HG03342 (cell line): ENCODE results near the gene NOC2L.

ENCODE experiments used
- ATAC-seq: cut with Tn5 transposase; IDR thresholded peaks from one replicate; pipeline ENCODE4 v1.9.1; 2021; ENCODE audit warnings: mild to moderate bottlenecking, moderate library complexity; ENCODE audit not compliant: unreplicated experiment

NOC2L gene

DNA sequence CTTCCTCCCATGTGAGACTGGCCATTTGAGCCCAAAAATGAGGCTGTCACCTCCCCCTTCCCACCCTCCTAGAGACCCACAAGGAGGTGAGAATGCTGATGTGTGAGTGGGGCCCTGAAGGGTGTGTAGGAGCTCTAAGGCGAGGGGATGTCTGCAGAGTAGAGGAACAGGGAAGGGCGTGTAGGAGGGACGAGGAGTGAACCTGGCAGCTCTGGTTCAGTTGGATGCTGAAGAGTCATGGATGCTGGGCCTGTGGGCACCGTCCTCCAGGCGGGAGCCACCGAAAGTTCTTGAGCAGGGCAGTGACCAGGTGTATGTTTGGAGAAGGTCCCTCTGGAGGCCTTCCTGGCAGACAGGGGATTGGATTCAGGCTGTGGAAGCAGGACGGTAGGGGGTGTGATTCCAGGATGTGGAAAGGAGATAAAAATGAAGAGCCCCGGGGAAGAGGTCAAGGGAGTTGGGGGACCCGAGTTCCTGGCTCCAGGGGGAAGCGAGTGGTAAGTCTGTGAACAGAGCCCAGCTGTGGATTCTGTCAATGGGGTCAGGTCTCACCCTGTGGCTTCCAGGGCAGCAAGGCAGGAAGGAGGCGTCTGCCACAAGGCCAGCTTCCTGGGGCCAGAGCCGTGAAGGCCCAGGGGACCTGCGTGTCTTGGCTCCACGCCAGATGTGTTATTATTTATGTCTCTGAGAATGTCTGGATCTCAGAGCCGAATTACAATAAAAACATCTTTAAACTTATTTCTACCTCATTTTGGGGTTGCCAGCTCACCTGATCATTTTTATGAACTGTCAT, 27.5 kb downstream of the NOC2L start:
- no peak for ATAC-seq

DNA sequence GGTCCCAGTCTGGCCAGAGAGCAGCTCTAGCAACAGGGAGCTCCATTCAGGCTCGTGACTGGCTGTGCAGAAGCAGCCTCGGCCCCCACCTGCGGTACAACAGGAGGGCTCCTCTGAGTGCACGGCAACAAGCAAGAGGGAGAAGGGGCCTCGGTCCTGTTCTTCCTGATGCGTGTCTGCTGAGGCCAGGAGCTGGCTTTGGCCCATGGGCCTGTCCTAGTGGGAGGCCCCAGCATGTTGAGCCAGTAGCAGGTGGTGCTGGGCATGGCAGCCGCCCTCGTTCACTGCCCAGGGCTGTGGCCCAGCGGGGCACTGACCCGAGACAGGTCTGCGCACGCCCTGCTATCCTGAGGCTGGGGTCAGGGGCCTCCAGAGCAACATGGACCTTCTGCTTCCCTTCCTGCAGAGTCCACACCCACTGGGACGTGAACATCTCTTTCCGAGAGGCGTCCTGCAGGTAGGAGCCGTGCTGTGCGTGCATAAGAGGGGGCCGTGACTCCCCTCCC, 28.4 kb downstream of the NOC2L start:
- no peak for ATAC-seq

DNA sequence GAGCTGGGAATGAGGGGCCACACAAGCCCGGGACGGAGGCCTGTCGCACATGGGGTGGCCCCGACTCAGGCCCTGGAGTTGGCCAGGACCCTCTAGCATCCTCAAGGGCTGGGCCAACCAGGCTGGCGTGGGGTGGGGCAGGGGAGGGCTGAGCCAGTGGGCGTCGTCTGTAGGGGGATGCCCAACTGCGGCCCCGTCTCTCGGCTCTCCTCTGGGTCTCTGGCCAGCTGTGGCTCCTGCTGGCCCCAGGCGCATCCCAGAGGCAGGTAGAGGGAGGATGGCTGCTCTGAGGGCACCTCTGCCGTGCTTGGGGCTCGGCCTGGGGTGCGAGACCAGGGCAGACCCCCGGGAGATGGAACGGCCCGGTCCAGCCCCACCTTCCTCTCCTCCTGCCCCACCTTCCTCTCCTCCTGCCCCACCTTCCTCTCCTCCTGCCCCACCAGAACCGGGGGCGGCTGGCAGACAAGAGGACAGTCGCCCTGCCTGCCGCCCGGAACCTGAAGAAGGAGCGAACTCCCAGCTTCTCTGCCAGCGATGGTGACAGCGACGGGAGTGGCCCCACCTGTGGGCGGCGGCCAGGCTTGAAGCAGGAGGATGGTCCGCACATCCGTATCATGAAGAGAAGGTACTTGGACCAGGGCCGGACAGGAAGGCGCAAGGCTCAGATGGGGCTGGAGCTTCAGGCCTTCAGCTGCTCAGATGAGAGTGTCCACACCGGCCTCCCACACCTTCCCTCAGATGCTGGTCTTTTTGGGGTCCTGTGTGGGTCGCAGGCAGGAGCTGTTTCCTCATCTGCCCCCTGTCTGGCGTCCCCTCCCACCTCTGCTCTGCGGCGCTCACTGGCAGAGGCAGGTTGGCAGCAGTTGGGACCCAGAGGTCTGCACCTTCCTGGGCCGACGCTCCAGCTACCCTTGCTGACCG, 29.1 kb downstream of the NOC2L start:
- ATAC-seq: no peak

DNA sequence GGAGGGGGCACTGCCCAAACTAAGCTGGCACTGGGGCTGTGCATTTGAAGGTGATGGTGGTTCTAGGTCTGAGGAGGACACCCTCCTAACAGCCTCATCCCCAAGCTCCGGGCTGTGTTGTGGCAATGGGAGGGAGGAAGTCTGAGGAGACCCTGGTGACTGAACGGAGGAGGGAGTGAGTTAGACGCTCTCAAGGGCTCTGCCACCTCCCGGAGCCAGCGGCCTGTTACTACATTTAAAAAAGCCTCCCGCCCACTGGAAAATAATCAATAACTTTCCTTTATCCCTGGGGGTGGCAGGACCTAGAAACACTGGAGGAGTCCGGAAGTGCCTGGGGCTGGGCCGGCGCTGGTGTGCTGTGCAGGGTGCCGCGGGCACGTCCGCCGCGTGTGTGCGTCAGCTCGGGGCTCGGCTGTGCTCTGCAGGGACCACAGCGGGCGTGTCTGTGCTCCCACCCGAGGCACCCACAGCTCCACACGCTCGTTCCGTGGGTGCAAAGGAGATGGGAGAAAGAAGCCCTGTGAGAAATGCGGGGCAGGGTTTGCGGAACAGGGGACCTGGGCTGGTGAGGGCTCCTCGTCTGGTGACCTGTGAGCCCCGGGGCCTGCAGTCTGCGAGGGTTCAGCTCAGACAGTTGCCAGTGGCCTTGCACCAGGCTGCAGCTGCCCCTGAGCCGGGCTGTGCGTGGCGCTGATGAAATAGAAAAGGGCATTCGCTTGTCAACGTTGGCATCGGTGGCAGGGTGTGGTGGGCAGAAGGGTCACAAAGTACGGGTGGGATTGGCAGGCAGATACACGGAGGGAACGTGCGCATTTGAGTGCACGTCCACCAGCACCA, 30.0 kb downstream of the NOC2L start:
- ATAC-seq: no peak

DNA sequence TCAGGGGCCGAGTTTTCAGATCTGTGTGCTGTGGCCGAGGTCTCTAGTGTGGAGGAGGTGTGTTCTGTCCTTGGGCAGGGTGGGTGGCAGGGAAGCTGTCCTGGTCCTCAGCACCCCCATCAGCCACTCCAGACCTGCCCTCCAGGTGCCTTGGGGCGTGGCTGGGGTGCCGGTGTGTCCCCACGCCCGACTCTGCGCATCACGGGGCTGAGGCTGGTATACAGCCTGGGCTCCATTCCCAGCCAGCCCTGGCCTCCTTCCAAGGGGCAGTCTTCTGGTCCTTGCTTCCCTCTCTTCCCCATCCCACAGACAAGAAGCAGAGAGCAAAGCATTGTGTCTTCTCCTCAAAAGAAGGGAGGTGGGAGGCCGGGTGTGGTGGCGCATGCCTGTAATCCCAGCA, 31.3 kb downstream of the NOC2L start:
- no peak for ATAC-seq

DNA sequence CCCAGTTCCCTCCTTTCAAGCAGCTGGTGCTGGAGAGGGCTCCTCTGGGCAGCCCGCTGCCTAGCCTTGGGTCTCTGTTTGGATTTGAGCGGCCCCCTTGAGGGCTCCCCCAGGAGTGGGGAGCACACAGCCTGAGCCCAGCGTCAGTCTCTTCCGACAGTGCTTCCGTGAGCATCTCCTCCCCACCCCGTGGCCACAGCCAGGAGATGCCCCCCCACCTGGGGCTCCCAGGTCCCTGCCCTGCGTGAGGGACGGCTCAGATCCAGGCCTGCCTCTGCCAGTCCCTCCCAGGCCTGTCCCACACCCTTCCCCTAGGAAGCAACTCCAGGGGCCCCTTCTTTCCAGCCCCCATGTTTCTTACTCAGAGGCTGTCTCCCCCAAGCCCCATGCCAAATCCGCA, 31.8 kb downstream of the NOC2L start:
- no peak for ATAC-seq

DNA sequence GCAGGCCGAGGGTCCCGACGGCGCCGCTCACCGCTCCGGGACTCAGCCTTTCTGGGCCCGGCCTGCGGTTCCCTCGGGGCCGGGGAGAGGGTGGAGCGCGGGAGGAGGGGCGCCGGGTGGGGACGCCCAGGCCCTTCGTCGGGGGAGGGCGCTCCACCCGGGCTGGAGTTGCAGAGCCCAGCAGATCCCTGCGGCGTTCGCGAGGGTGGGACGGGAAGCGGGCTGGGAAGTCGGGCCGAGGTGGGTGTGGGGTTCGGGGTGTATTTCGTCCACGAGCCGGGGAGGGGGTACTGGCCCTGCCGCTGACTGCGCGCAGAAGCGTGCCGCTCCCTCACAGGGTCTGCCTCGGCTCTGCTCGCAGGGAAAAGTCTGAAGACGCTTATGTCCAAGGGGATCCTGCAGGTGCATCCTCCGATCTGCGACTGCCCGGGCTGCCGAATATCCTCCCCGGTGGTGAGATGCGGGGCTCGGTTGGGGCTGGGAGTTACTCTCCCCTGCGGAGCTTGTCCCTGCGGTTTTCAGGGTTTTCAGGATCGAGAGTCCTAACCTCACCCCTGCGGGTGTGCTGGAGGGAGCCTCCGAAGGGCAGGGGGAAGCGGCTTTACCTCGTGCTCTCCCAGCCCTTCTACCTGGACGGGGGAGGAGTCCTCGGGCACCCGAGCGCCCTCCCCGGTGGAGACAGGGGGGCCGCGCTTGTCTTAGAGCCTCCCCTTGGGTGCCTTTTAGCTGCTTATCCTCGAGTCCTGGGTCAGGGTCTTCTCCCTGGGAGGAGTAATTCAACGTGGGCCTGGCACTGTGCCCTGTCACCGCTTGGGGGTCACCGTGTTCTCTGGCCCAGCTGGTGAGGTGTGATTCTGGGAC, 33.3 kb downstream of the NOC2L start:
- ATAC-seq: no peak

DNA sequence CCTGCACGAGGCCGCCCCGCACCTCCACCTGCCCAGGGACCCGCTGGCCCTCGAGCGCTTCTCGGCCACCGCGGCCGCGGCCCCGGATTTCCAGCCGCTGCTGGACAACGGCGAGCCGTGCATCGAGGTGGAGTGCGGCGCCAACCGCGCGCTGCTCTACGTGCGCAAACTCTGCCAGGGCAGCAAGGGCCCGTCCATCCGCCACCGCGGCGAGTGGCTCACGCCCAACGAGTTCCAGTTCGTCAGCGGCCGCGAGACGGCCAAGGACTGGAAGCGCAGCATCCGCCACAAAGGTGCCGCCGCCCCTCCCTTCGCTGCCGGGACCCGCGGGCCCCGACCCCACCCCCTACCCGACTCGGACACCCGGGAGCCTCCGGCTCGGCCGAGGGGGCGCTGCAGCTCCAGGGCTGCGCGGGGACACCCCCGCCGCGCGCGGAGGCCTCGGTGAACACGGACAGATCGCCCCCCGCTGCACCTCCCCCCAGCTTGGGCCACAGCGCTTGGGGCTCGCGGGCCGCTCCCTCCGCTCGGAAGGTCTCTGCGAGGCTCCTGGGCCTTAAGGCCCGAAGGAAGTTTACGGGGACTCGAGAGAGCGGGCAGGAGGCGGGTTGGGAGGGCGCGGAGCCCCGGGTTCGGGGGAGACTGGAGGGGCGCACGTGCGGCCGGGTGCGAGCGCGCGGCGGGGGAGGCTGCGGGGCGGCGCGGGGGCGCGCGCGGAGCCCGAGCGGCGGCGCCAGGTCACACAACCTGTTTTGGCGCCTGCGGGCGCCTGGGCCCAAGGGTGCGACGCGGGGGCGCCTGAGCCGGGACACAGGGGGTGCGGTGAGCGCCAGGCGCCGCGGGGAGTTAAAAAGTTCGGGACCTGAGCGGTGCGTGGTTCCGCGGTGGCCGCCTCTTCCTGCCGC, 34.1 kb downstream of the NOC2L start:
- ATAC-seq: no peak

DNA sequence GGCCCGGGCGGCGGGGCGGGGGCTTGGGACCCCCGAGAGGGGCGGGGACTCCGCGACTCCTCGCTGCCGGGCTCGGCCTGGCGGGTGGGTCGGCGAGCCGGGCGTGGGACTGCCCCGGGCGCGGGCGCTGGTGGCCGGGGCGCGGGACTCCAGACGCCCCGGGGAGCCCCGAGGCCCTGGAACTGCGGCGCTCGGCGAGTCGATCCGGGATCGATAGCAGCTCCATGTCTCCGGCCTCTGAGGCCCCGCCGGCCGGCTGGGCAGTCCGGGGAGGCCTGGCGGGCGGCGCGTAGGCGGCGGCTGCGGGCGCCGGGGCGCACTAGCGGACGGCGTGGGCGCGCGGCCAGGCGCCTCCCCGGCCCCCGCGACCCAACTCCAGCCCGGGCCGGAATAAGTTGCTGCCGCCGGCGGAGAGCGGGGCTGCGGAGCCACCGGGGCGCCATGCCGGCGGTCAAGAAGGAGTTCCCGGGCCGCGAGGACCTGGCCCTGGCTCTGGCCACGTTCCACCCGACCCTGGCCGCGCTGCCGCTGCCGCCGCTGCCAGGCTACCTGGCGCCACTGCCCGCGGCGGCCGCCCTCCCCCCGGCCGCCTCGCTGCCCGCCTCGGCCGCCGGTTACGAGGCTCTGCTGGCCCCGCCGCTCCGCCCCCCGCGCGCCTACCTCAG, 34.9 kb downstream of the NOC2L start:
- no peak for ATAC-seq

DNA sequence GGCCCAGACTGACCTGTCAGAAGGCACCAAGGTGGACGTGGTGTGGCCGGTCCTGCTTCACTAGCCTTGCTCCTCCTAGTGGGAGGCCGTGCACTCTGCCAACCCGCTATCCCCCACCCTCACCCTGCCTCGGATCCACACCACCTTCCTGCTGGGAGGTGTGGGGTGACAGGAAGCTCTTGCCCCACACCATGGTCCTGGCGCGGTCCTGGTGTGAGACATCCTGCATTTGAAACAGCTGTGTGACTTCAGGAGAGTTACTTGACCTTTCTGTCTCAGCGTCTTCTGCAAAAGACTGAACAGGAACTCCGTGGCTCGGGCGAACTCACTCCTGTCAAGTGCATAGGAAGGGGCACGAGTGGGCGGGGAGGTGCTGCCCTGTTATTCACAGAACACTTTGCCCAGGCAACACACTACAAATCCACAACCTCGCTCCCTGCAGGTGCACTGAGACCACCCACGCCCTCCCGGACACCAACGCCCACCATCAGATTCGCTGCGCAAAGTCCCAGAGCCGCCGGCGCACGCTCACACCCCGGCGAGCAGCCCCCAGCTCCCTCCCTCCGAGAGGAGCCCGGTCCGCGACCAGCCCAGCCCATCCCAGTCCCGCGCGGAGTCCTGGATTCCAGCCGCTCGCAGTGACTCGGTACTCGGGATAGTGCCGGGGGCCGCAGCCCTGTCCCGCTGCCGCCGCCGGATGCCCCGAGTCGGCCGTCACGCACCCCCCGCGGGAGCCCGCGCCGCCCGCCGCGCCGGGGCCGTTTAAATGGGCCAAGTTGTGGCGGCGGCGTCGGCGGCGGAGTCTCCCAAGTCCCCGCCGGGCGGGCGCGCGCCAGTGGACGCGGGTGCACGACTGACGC, 35.7 kb downstream of the NOC2L start, which contains the start of gene SAMD11:
Gene SAMD11, plus strand, starts transcription at position 793 of the 860 bp plus-strand sequence. CDS start 509 bp downstream, outside the sequence.
- no peak for ATAC-seq

DNA sequence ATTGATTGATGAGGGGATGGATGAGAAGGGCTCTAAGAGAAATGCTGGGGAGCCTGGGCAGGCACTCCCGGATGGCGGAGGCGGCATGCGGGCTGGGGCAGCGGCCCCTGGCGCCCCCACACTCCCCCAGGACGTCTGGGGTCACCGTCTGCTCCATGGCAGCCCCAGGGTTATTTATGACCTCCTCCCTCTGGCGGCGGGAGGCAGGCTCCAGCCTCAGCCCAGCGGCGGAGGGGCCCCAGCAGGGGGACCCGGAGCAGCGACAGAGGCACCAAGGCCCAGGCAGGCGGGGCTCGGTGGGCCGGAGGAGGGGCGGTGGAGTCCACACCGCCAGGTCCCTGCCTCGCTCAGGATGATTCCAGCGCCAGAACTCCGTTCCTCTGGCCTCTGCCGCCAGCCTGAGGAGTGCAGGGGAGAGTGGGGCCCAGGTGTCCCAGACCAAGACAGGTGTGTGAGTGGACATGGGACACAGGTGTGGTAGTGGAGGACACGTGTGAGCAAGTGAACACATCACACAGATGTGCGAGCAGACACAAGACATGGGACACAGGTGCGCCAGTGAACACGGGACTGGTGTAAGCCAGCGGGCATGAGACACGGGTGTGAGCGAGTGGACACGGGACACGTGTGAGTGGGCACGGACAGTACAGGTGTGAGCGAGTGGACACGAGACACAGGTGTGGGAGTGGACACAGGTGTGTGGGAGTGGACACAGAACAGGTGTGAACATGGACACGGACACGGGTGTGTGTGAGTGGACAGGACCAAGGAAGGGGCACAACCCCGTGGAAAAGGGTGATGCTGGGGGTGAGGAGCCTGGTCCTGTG, 37.8 kb downstream of the NOC2L start:
- ATAC-seq: no peak

DNA sequence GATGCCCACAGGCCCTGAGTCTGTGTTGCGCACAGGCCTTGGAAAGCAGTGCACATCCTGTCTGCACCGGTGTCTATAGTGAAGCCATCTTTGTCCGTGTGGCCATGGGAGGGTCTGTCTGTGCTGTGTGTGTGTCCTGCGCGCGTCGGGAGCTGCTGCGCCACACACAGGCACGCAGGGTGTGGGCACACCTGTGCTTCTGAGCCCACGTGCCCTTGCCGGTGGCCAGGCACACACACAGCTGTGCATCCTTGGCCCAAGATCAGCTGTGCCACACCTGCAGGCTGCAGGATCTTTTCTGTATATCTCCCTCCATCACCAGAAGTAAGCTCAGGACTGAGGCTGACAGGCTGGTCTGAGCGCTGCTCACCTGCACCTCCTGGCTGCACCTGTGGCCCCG, 38.5 kb downstream of the NOC2L start:
- ATAC-seq: no peak

DNA sequence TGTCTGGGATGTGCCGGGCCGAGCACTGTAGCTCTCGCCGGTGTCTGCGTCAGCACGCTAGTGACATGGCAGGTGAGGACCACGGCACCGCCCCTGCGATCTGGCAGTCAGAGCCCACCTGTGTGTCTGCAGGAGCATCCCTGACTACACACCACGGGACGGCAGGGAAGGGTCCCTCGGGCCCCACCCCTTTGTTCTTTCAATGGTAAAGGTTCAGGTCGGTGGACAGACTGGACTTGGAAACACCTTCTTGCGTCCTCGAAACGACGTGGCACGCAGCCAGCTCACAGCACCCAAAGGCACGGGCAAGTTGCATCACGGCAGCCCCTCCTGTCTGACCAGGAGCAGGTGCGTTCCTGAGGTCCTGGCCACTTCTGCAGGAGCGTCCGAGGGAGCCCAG, 39.0 kb downstream of the NOC2L start:
- ATAC-seq: no peak

DNA sequence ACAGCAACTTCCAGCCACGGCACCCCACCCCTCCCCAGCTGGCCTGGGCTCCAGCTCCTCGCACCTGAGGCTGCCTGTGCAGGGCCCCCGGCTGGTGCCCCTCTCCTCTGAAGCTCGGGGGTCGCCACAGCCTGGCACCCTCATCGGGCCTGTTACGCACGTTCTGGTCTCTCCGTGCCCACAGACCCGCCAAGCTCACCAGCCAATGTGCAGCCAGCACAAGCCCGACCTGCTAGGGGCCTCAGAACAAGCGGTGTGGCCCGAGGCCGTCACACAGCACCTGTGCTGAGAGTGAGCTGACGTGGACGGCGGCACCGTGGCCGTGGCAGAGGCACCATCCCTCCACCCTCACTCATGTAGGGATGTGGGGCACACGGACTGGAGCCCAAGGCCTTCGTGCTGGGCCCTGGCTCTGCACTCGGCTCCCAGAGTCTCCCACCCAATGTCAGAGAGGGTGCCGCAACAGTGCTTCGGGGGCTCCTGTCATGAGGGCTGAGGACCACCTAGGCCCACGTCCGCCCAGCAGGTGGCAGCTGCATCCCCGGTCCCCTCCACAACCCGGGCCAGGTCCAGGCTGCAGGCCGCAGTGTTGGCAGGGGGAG, 39.7 kb downstream of the NOC2L start:
- no peak for ATAC-seq

DNA sequence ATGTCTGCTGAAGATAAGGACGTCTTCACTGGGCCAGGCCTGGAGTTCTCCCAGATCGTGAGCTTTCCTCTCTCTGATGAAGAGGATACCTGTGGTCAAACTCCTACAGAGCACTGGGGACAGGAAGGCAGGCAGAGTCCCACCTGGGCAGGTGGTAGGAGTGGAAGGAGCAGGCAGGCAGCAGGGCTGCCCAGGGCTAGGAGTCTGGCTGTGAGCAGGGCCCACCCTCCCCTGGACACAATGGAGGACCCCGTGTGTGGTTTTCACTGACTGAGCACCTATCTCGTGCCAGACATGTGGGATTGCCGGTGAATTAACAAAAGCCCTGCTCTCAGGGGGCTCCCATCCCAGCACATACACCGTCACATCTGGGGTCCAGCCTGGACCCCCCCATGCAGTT, 40.2 kb downstream of the NOC2L start:
- no peak for ATAC-seq

DNA sequence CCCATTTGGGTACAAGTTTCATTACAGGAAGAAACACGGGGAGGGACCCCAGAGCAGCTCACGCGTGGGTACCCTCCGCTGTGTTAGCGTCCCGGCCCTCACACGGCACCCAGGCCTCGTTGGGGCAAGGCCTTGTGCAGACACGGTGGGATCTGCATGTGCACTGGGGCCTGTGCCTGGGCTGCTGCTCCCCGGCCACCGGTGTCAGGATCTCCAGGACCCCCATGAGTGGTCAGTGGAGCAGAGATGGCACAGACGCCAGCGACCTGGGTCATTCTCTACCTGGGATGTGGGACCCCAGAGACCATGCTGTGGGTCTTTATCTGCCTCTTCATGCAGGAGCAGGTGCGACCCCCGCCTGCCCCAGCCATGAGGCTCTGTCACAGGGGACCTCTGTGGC, 40.7 kb downstream of the NOC2L start:
- ATAC-seq: no peak
